Measurements from ENCODE around the gene CORO2B. TPM values are rescaled to one million over a fixed set of nuclear protein-coding genes. Genes with fewer than 3 reads are reported as not detected.

CORO2B gene
- polyA plus RNA-seq, 1 donor from 2014 or later, result 15.1 TPM

DNA sequence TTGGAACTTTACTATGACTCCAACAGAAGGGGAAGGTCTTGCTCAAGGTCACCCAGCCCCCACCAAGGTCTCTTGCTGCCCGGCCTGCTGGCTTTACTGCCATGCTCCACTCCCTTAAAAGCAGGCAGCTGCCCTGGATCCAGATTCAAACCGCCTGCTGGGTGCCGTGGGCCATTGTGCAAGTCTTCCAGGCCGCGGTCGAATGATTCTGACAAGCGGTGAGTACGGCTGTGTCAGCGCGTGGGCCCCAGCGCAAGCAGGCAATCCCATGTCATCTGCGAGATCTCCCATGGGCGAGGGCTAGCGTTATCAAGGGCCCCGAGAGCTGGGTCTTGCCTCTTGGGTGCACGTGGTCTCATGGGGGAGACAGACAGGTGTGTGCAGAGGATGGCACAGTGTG, 37.6 kb downstream of the CORO2B start:
- no peak overlapping the region for H2AFZ ChIP-seq (ENCODE audit: low read depth, low read length)
- no peak overlapping the region for H3K4me2 ChIP-seq (ENCODE audit: low read length)

DNA sequence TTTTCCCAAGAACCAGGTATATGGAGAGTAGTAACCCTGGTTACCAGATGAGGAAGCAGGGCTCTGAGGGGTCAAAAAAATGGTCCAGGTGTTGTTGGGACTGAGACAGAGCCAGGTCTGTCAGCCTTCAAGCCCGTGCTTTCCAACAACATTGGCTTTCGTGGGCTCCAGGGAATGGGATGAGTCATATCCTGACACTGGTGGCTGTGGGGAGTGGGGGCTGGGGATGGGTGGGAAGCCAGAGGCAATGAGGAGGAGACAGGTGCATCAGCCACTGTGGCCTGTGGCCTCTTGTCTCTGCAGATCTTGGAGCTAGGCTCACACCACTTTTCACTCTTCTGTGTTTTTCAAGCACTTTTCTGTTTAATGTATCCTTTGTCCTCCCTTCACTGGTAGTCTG, 38.2 kb downstream of the CORO2B start:
- Histone ChIP-seq H3K79me2 (replicated peaks; ENCODE audit: insufficient read depth, low read length) (peaks cover 10% of the 10 kb centered on the region), H3K9me3 (ENCODE audit: low read length) (no peaks in the 10 kb centered on the region), H2AFZ (ENCODE audit: low read depth, low read length) (no peak overlapping the region), H3K9ac (ENCODE audit: low read length) (no peak overlapping the region), H3K27me3 (ENCODE audit: insufficient read depth, low read depth, low read length) (no peaks in the 10 kb centered on the region), H3K36me3 (ENCODE audit: insufficient read depth, low read length) (no peaks in the 10 kb centered on the region), H3F3A (ENCODE audit: insufficient read depth, low read length, poor library complexity, severe bottlenecking) (no peaks in the 10 kb centered on the region), H3K4me2 (ENCODE audit: low read length) (no peak overlapping the region), H3K4me3 (ENCODE audit: low read length) (no peak overlapping the region), H3K27ac (ENCODE audit: low read length) (no peak overlapping the region), H3K9me2 (ENCODE audit: insufficient read depth, low read length) (no peaks in the 10 kb centered on the region), H4K20me1 (ENCODE audit: insufficient read depth) (no peaks in the 10 kb centered on the region)
- TF ChIP-seq, protein P1, sequence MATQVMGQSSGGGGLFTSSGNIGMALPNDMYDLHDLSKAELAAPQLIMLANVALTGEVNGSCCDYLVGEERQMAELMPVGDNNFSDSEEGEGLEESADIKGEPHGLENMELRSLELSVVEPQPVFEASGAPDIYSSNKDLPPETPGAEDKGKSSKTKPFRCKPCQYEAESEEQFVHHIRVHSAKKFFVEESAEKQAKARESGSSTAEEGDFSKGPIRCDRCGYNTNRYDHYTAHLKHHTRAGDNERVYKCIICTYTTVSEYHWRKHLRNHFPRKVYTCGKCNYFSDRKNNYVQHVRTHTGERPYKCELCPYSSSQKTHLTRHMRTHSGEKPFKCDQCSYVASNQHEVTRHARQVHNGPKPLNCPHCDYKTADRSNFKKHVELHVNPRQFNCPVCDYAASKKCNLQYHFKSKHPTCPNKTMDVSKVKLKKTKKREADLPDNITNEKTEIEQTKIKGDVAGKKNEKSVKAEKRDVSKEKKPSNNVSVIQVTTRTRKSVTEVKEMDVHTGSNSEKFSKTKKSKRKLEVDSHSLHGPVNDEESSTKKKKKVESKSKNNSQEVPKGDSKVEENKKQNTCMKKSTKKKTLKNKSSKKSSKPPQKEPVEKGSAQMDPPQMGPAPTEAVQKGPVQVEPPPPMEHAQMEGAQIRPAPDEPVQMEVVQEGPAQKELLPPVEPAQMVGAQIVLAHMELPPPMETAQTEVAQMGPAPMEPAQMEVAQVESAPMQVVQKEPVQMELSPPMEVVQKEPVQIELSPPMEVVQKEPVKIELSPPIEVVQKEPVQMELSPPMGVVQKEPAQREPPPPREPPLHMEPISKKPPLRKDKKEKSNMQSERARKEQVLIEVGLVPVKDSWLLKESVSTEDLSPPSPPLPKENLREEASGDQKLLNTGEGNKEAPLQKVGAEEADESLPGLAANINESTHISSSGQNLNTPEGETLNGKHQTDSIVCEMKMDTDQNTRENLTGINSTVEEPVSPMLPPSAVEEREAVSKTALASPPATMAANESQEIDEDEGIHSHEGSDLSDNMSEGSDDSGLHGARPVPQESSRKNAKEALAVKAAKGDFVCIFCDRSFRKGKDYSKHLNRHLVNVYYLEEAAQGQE (IDR thresholded peaks at IDR 0.05; ENCODE audit: borderline replicate concordance), result no peak
- TF ChIP-seq, protein P2, sequence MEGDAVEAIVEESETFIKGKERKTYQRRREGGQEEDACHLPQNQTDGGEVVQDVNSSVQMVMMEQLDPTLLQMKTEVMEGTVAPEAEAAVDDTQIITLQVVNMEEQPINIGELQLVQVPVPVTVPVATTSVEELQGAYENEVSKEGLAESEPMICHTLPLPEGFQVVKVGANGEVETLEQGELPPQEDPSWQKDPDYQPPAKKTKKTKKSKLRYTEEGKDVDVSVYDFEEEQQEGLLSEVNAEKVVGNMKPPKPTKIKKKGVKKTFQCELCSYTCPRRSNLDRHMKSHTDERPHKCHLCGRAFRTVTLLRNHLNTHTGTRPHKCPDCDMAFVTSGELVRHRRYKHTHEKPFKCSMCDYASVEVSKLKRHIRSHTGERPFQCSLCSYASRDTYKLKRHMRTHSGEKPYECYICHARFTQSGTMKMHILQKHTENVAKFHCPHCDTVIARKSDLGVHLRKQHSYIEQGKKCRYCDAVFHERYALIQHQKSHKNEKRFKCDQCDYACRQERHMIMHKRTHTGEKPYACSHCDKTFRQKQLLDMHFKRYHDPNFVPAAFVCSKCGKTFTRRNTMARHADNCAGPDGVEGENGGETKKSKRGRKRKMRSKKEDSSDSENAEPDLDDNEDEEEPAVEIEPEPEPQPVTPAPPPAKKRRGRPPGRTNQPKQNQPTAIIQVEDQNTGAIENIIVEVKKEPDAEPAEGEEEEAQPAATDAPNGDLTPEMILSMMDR (IDR thresholded peaks at IDR 0.05; ENCODE audit: poor library complexity, severe bottlenecking), result no peak
- TF ChIP-seq SMC3 (conservative IDR thresholded peaks at IDR 0.05; ENCODE audit: poor library complexity) (no peak), TAF1 (IDR thresholded peaks at IDR 0.05; ENCODE audit: low read depth) (no peak), MXI1 (conservative IDR thresholded peaks at IDR 0.05; ENCODE audit: poor library complexity, severe bottlenecking) (no peak), POLR2AphosphoS5 (IDR thresholded peaks at IDR 0.05) (no peak), EP300 (conservative IDR thresholded peaks at IDR 0.05; ENCODE audit: poor library complexity, severe bottlenecking) (no peak), RAD21 (conservative IDR thresholded peaks at IDR 0.05) (no peak)

More for the DNA sequence above, 37.6 kb downstream of the CORO2B start:
- no peaks in the 10 kb centered on the region for H4K20me1 ChIP-seq (ENCODE audit: insufficient read depth)
- H3K9me3 ChIP-seq (ENCODE audit: low read length), result no peaks in the 10 kb centered on the region
- no peaks in the 10 kb centered on the region for H3K36me3 ChIP-seq (ENCODE audit: insufficient read depth, low read length)
- H3K27me3 ChIP-seq (ENCODE audit: insufficient read depth, low read depth, low read length), result no peaks in the 10 kb centered on the region
- H3K79me2 ChIP-seq (replicated peaks; ENCODE audit: insufficient read depth, low read length), result peaks cover 10% of the 10 kb centered on the region
- H3K4me3 ChIP-seq (ENCODE audit: low read length), result no peak overlapping the region
- H3K9ac ChIP-seq (ENCODE audit: low read length), result no peak overlapping the region
- H3K9me2 ChIP-seq (ENCODE audit: insufficient read depth, low read length), result no peaks in the 10 kb centered on the region
- TF ChIP-seq SMC3 (conservative IDR thresholded peaks at IDR 0.05; ENCODE audit: poor library complexity) (no peak), TAF1 (IDR thresholded peaks at IDR 0.05; ENCODE audit: low read depth) (no peak), MXI1 (conservative IDR thresholded peaks at IDR 0.05; ENCODE audit: poor library complexity, severe bottlenecking) (no peak), POLR2AphosphoS5 (IDR thresholded peaks at IDR 0.05) (no peak), EP300 (conservative IDR thresholded peaks at IDR 0.05; ENCODE audit: poor library complexity, severe bottlenecking) (no peak), RAD21 (conservative IDR thresholded peaks at IDR 0.05) (no peak), EZH2 (IDR thresholded peaks at IDR 0.05; ENCODE audit: borderline replicate concordance, insufficient read depth, low read length, poor library complexity, severe bottlenecking) (no peak)
- TF ChIP-seq, protein P1 (IDR thresholded peaks at IDR 0.05; ENCODE audit: borderline replicate concordance), result no peak
- TF ChIP-seq, protein P2 (IDR thresholded peaks at IDR 0.05; ENCODE audit: poor library complexity, severe bottlenecking), result no peak
- no peaks in the 10 kb centered on the region for H3F3A ChIP-seq (ENCODE audit: insufficient read depth, low read length, poor library complexity, severe bottlenecking)
- H3K27ac ChIP-seq (ENCODE audit: low read length), result no peak overlapping the region

Data from neural cell (in vitro differentiated cells).